ENCODE data around the gene TNFRSF19.

TNFRSF19 gene

GRCh38 chr13:23600534-23600933, 30.3 kb downstream of the TNFRSF19 start:
- Histone ChIP-seq H3K27ac (no peak overlapping the region), H3K4me3 (no peak overlapping the region)
- DNase-seq (ENCODE audit: low spot score): no peak
- TF ChIP-seq CTCF (IDR thresholded peaks at IDR 0.05): no peak

GRCh38 chr13:23605831-23606230, 35.6 kb downstream of the TNFRSF19 start:
- H3K4me3 ChIP-seq: no peak overlapping the region
- no peak for DNase-seq (ENCODE audit: low spot score)
- no peak overlapping the region for H3K27ac ChIP-seq
- no peak for TF ChIP-seq CTCF (IDR thresholded peaks at IDR 0.05)

GRCh38 chr13:23608138-23608537, 37.9 kb downstream of the TNFRSF19 start:
- no peak for TF ChIP-seq CTCF (IDR thresholded peaks at IDR 0.05)
- H3K27ac ChIP-seq: peak overlapping the region in 1 of 2 donors; percentile 19
- no peak overlapping the region for H3K4me3 ChIP-seq
- DNase-seq (ENCODE audit: low spot score): no peak

- peak overlapping the region; percentile 36 for H3K4me3 ChIP-seq
- no peak for DNase-seq (ENCODE audit: low spot score)
- peak overlapping the region in 1 of 2 donors; percentile 62 for H3K27ac ChIP-seq
- TF ChIP-seq CTCF (IDR thresholded peaks at IDR 0.05): no peak
Measured at GRCh38 chr13:23608701-23609413, 38.6 kb downstream of the TNFRSF19 start.

GRCh38 chr13:23609414-23609760, 39.2 kb downstream of the TNFRSF19 start:
- no peak for DNase-seq (ENCODE audit: low spot score)
- Histone ChIP-seq H3K27ac (peak overlapping the region in 1 of 2 donors; percentile 62), H3K4me3 (peak overlapping the region; percentile 36)
- no peak for TF ChIP-seq CTCF (IDR thresholded peaks at IDR 0.05)

GRCh38 chr13:23609874-23610576, 39.8 kb downstream of the TNFRSF19 start:
- peak overlapping the region; percentile 36 for H3K4me3 ChIP-seq
- TF ChIP-seq CTCF (IDR thresholded peaks at IDR 0.05): no peak
- DNase-seq (ENCODE audit: low spot score): no peak
- H3K27ac ChIP-seq: peak overlapping the region in 1 of 2 donors; percentile 62
